ENCODE measurements around the gene BPI.

GRCh38 chr20:38261054-38261390 lies 42.9 kb upstream of the BPI start:
- TF ChIP-seq CTCF (IDR thresholded peaks at IDR 0.05; ENCODE audit: insufficient read depth, low read length, poor library complexity, severe bottlenecking) (no peak), EZH2phosphoT487 (conservative IDR thresholded peaks at IDR 0.05; ENCODE audit: low read length) (no peak)

All from SU-DHL-6 (cell line).